H1 (cell line): ENCODE data around the gene PPARGC1A. TPM values are rescaled to one million over a fixed set of nuclear protein-coding genes. Genes with fewer than 3 reads are reported as not detected.

ENCODE experiments used
- CTCF ChIA-PET: fragments of 300-600 bp; sonication (Branson Sonifier 250); formaldehyde crosslinking; loops from one replicate; lab custom pipeline; 2021; ENCODE audit not compliant: partially characterized antibody; lab: Charles Lee
- POLR2A ChIA-PET: fragments of 300-600 bp; sonication (Branson Sonifier 250); formaldehyde crosslinking; loops from one replicate; lab custom pipeline; 2021; ENCODE audit warnings: inconsistent platforms; ENCODE audit not compliant: partially characterized antibody; lab: Charles Lee
- DNase-seq, 2 experiments: peaks; one replicate each; pipeline versions ENCODE4 v3.0.0 to v3.0.0-alpha.2; 2010 to 2022; ENCODE audit warnings: low spot score in 2 of 2, low read depth in 1 of 2, mixed read lengths in 1 of 2
- FAIRE-seq: peaks from 2 replicates; lab custom pipeline; 2011; peaks lifted over from hg19 to GRCh38; lab: Jason Lieb, UNC
- H2AFZ ChIP-seq: 2 replicates; pipeline ENCODE4 v1.8.1; 2012; ENCODE audit warnings: low read length, inconsistent platforms
- H2AK5ac ChIP-seq: 2 replicates; pipeline ENCODE4 v1.6.1; 2013; ENCODE audit warnings: low read depth, low read length
- H2BK120ac ChIP-seq: replicated peaks from 2 replicates; pipeline ENCODE3; 2013; ENCODE audit warnings: low read depth, low read length, inconsistent platforms
- H2BK12ac ChIP-seq: 2 replicates; pipeline ENCODE4 v1.6.1; 2013; ENCODE audit warnings: low read depth, low read length
- H2BK15ac ChIP-seq: 2 replicates; pipeline ENCODE4 v1.6.1; 2013; ENCODE audit warnings: low read length
- H2BK20ac ChIP-seq: 2 replicates; pipeline ENCODE4 v1.6.1; 2013; ENCODE audit warnings: low read length
- H2BK5ac ChIP-seq: 2 replicates; pipeline ENCODE4 v1.6.1; 2013; ENCODE audit warnings: low read depth, low read length
- H3K14ac ChIP-seq: 2 replicates; pipeline ENCODE4 v1.6.1; 2013; ENCODE audit warnings: inconsistent platforms; ENCODE audit not compliant: insufficient read length
- H3K18ac ChIP-seq: 2 replicates; pipeline ENCODE4 v1.6.1; 2013; ENCODE audit warnings: low read length; ENCODE audit errors: extremely low read depth
- H3K23ac ChIP-seq: 2 replicates; pipeline ENCODE4 v1.6.1; 2013; ENCODE audit warnings: inconsistent platforms; ENCODE audit not compliant: insufficient read length
- H3K23me2 ChIP-seq: 2 replicates; pipeline ENCODE4 v1.6.1; 2013; ENCODE audit warnings: low read depth, low read length
- H3K27ac ChIP-seq: 2 replicates; pipeline ENCODE4 v1.6.1; 2011; ENCODE audit warnings: low read depth, low read length, inconsistent platforms
- H3K27me3 ChIP-seq, 4 experiments: replicated peaks in 1 of 4; 1 replicate in 1 of 4; 2 replicates in 3 of 4; pipeline versions ENCODE4 v1.6.1 to v1.8.1; 2011 to 2013; ENCODE audit warnings: low read length in 3 of 4, mild to moderate bottlenecking in 3 of 4, inconsistent platforms in 2 of 4, mixed read lengths in 2 of 4, moderate library complexity in 1 of 4; ENCODE audit not compliant: control insufficient read depth in 3 of 4, insufficient read depth in 3 of 4; ENCODE audit errors: extremely low read depth in 1 of 4
- H3K36me3 ChIP-seq, 4 experiments: 2 replicates each; pipeline versions ENCODE4 v1.6.1 to v1.8.1; 2011 to 2013; ENCODE audit warnings: mild to moderate bottlenecking in 4 of 4, low read length in 3 of 4, moderate library complexity in 2 of 4, control low read depth in 1 of 4, inconsistent platforms in 1 of 4; ENCODE audit not compliant: insufficient read depth in 4 of 4, control insufficient read depth in 2 of 4
- H3K4ac ChIP-seq: replicated peaks from 2 replicates; pipeline ENCODE3; 2013; ENCODE audit warnings: low read length, low read depth, mixed read lengths, inconsistent platforms; ENCODE audit not compliant: insufficient read length
- H3K4me1 ChIP-seq, 4 experiments: replicated peaks in 1 of 4; 1 replicate in 1 of 4; 2 replicates in 3 of 4; pipeline versions ENCODE4 v1.6.1 to v1.8.1; 2011 to 2013; ENCODE audit warnings: low read length in 3 of 4, inconsistent platforms in 2 of 4, mixed read lengths in 1 of 4; ENCODE audit not compliant: insufficient read depth in 4 of 4, control insufficient read depth in 3 of 4
- H3K4me2 ChIP-seq, 2 experiments: 2 replicates each; pipeline versions ENCODE4 v1.6.1 to v1.8.1; 2011 to 2013; ENCODE audit warnings: low read depth in 2 of 2, low read length in 2 of 2, control low read depth in 1 of 2, inconsistent platforms in 1 of 2, mild to moderate bottlenecking in 1 of 2; ENCODE audit not compliant: insufficient read depth in 1 of 2
- H3K4me3 ChIP-seq, 4 experiments: fragments of 200-600, 300-600 bp in 1 of 4; sonication (generic), shearing (Covaris generic), sonication (Bioruptor Twin) in 1 of 4; 2 replicates each; pipeline versions ENCODE4 v1.5.1 to v1.8.1; 2011 to 2016; ENCODE audit warnings: low read length in 4 of 4, low read depth in 3 of 4, control low read depth in 2 of 4, inconsistent platforms in 2 of 4, mild to moderate bottlenecking in 2 of 4, mixed read lengths in 1 of 4, moderate library complexity in 1 of 4; ENCODE audit not compliant: insufficient read depth in 2 of 4; ENCODE audit errors: extremely low read depth in 1 of 4
- H3K56ac ChIP-seq: replicated peaks from 2 replicates; pipeline ENCODE3; 2013; ENCODE audit warnings: low read depth, mild to moderate bottlenecking, mixed read lengths, low read length, inconsistent platforms; ENCODE audit not compliant: insufficient read length
- H3K79me1 ChIP-seq: 2 replicates; pipeline ENCODE4 v1.6.1; 2013; ENCODE audit warnings: low read depth, low read length, control low read depth
- H3K79me2 ChIP-seq, 2 experiments: 2 replicates each; pipeline versions ENCODE4 v1.6.1 to v1.8.1; 2012 to 2013; ENCODE audit warnings: low read length in 2 of 2, mild to moderate bottlenecking in 2 of 2, inconsistent platforms in 1 of 2; ENCODE audit not compliant: insufficient read depth in 2 of 2, control insufficient read depth in 1 of 2
- H3K9ac ChIP-seq, 4 experiments: replicated peaks in 1 of 4; 1 replicate in 1 of 4; 2 replicates in 3 of 4; pipeline versions ENCODE4 v1.6.1 to v1.8.1; 2011 to 2013; ENCODE audit warnings: low read depth in 3 of 4, low read length in 3 of 4, control low read depth in 2 of 4, mild to moderate bottlenecking in 2 of 4, moderate library complexity in 2 of 4, inconsistent platforms in 1 of 4; ENCODE audit errors: extremely low read depth in 1 of 4
- H3K9me3 ChIP-seq, 2 experiments: 2 replicates each; pipeline versions ENCODE4 v1.6.1 to v1.8.1; 2012 to 2013; ENCODE audit warnings: mild to moderate bottlenecking in 2 of 2, moderate library complexity in 2 of 2, control low read depth in 1 of 2, inconsistent platforms in 1 of 2, low read depth in 1 of 2, low read length in 1 of 2, mixed read lengths in 1 of 2; ENCODE audit not compliant: insufficient read depth in 2 of 2
- H4K20me1 ChIP-seq, 2 experiments: replicated peaks in 1 of 2; 2 replicates each; pipeline versions ENCODE3 to v1.8.1; 2011 to 2013; ENCODE audit warnings: inconsistent platforms in 2 of 2, low read length in 2 of 2, mild to moderate bottlenecking in 1 of 2; ENCODE audit not compliant: insufficient read depth in 2 of 2, control insufficient read depth in 1 of 2
- H4K5ac ChIP-seq: 2 replicates; pipeline ENCODE4 v1.6.1; 2013; ENCODE audit warnings: low read length, low read depth, mixed read lengths, inconsistent platforms; ENCODE audit not compliant: insufficient read length
- H4K8ac ChIP-seq: 2 replicates; pipeline ENCODE4 v1.8.0; 2013; ENCODE audit warnings: mild to moderate bottlenecking, moderate library complexity, low read length, inconsistent platforms; ENCODE audit not compliant: insufficient read depth; ENCODE audit errors: extremely low read depth
- H4K91ac ChIP-seq: replicated peaks from 2 replicates; pipeline ENCODE3; 2013; ENCODE audit warnings: low read length, mixed read lengths, inconsistent platforms; ENCODE audit not compliant: insufficient read length
- EZH2 ChIP-seq: fragments of 200-600 bp; sonication (generic); IDR thresholded peaks from 2 replicates; pipeline ENCODE4 v1.7.1; 2012; ENCODE audit warnings: low read depth, mild to moderate bottlenecking, moderate library complexity, low read length, inconsistent platforms; ENCODE audit not compliant: severe bottlenecking
- GTF2F1 ChIP-seq: IDR thresholded peaks from 2 replicates; pipeline ENCODE4 v1.6.1; 2012; ENCODE audit warnings: low read depth, low read length, improper control_type of control experiment, borderline replicate concordance
- JUND ChIP-seq: IDR thresholded peaks from 2 replicates; pipeline ENCODE4 v1.6.1; 2011; ENCODE audit warnings: mild to moderate bottlenecking, improper control_type of control experiment, low read length
- KDM1A ChIP-seq: fragments of 200-600, 300-600 bp; sonication (generic); IDR thresholded peaks from 2 replicates; pipeline ENCODE4 v1.7.1; 2016; ENCODE audit warnings: mild to moderate bottlenecking, low read length, borderline replicate concordance
- RBBP5 ChIP-seq: IDR thresholded peaks from 2 replicates; pipeline ENCODE4 v1.7.1; 2012; ENCODE audit warnings: low read depth, mild to moderate bottlenecking, inconsistent platforms, low read length, moderate library complexity, borderline replicate concordance
- RXRA ChIP-seq: IDR thresholded peaks from 2 replicates; pipeline ENCODE4 v1.6.1; 2011; ENCODE audit warnings: low read depth, mild to moderate bottlenecking, low read length, moderate library complexity; ENCODE audit not compliant: insufficient read depth
- SIRT6 ChIP-seq: IDR thresholded peaks from one replicate; pipeline ENCODE4 v1.7.1; 2012; ENCODE audit warnings: low read length, inconsistent platforms
- SP4 ChIP-seq: IDR thresholded peaks from 2 replicates; pipeline ENCODE4 v1.6.1; 2012; ENCODE audit warnings: low read length, inconsistent platforms
- SRF ChIP-seq: IDR thresholded peaks from 2 replicates; pipeline ENCODE4 v1.6.1; 2011; ENCODE audit warnings: mild to moderate bottlenecking, low read depth, low read length, moderate library complexity
- WGBS, 2 experiments: shearing (Covaris generic) in 1 of 2; methylation state at CpG; one replicate each; pipeline versions ENCODE4 v1.1.6 to v1.1.7; 2013 to 2015; ENCODE audit warnings: low lambda C conversion rate in 2 of 2, mixed read lengths in 2 of 2, inconsistent platforms in 1 of 2, low coverage in 1 of 2, missing lambda C conversion rate in 1 of 2; ENCODE audit not compliant: insufficient replicate concordance in 2 of 2, insufficient coverage in 1 of 2, insufficient read length in 1 of 2; ENCODE audit errors: extremely low coverage in 1 of 2, missing lambda C conversion rate in 1 of 2; 5-methylcytosine and 5-hydroxymethylcytosine counted together
- polyA plus RNA-seq, 7 experiments: library from polyadenylated mRNA; depleted of rRNA in 3 of 7; stranded (reverse) in 5 of 7; unstranded in 2 of 7; fragments of >200 nt in 5 of 7; fragments of 200-250 nt in 2 of 7; gene quantifications; 1 replicate in 5 of 7; 2 replicates in 1 of 7; 4 replicates in 1 of 7; pipeline versions ENCODE4 v1.2.1 to v1.2.3, GENCODE V29; 2011 to 2013; ENCODE audit warnings: missing spikeins in 2 of 7, mixed read lengths in 2 of 7
- total RNA-seq: library from RNA; stranded (reverse); fragmentation: NEBNext Ultra II Directional; extraction: Animal tissue kit (Norgen Biotek cat#: 25700); gene quantifications from 2 replicates; pipeline ENCODE4 v1.2.1, GENCODE V29; 2021

Gene PPARGC1A
- total and polyA plus RNA-seq, 2 of the 8 experiments (the other 6 are each of a cell fraction or from before 2014, with no cell fraction given), result 0.54 to 1.4 TPM

- Histone ChIP-seq H3K27ac (no peak overlapping the region), H3K27me3 (no peaks in the 10 kb centered on the region), H2BK5ac (no peak overlapping the region), H3K79me1 (no peaks in the 10 kb centered on the region), H2AK5ac (no peak overlapping the region), H2BK12ac (no peak overlapping the region), H2BK120ac (no peak overlapping the region), H3K23ac (no peak overlapping the region), H3K4ac (no peak overlapping the region), H3K4me2 (no peak overlapping the region), H2BK15ac (no peak overlapping the region), H4K91ac (no peak overlapping the region), H3K9ac (no peak overlapping the region), H2AFZ (no peak overlapping the region), H3K23me2 (no peaks in the 10 kb centered on the region), H3K4me3 (no peak overlapping the region), H3K18ac (no peak overlapping the region), H3K36me3 (no peaks in the 10 kb centered on the region), H3K56ac (no peak overlapping the region), H3K9me3 (no peaks in the 10 kb centered on the region), H4K8ac (no peak overlapping the region), H3K14ac (no peak overlapping the region), H3K79me2 (no peaks in the 10 kb centered on the region), H4K20me1 (no peaks in the 10 kb centered on the region), H2BK20ac (no peak overlapping the region), H4K5ac (no peak overlapping the region), H3K4me1 (no peaks in the 10 kb centered on the region)
- 87% methylated on average over 2 of the region's 2 CpGs; no CpG with 5 or more reads in 1 of the 2 experiments for WGBS, 2 experiments
- ChIA-PET CTCF (no interaction called here), POLR2A (no interaction called here)
- DNase-seq (no peak), FAIRE-seq (no peak)
- TF ChIP-seq SRF (no peak), JUND (no peak), RXRA (no peak), SP4 (no peak), KDM1A (no peak), GTF2F1 (no peak), EZH2 (no peak), SIRT6 (no peak), RBBP5 (no peak)
Observed at GRCh38 chr4:23814587-23814986, 75.3 kb downstream of the PPARGC1A start.
